Peyer's patch (tissue), 4 donors: Measurements from ENCODE around the gene PRPF38A.

Source experiments
- POLR2A ChIP-seq, 2 donors: fragments of 450-650 bp; IDR thresholded peaks; one replicate each; pipeline ENCODE4 v1.5.1; 2017; ENCODE audit warnings: antibody characterized with exemption in 2 of 2, mild to moderate bottlenecking in 2 of 2, moderate library complexity in 2 of 2
- TF ChIP-seq, protein P1 (sequence below), 6 experiments: fragments of 450-650 bp in 4 of 6; fragments of 200-600 bp in 2 of 6; sonication (generic) in 1 of 6; IDR thresholded peaks; one replicate each; pipeline ENCODE4 v1.5.1; 2017 to 2019; ENCODE audit warnings: antibody characterized with exemption in 6 of 6, mild to moderate bottlenecking in 3 of 6, moderate library complexity in 1 of 6

DNA sequence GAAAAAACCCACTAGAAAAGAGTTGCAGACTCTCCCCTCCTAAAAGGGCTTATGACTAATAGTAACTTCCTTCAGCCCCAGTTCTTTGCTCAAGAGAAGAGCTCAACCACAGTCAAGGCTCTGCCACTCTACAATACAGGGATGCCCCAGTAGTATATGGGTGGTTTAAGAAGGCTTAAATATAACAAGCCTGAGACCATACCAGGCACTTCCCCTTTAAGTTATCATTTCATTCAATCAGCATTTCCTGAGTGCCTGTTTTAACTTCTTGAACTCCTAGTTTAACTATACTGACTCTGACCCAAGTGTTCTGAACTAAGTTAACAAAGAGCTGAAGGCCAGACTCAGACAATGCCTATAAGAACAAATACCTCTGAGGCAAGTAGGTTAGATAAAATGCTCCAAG, 19.8 kb downstream of the PRPF38A start:
- TF ChIP-seq, protein P1, sequence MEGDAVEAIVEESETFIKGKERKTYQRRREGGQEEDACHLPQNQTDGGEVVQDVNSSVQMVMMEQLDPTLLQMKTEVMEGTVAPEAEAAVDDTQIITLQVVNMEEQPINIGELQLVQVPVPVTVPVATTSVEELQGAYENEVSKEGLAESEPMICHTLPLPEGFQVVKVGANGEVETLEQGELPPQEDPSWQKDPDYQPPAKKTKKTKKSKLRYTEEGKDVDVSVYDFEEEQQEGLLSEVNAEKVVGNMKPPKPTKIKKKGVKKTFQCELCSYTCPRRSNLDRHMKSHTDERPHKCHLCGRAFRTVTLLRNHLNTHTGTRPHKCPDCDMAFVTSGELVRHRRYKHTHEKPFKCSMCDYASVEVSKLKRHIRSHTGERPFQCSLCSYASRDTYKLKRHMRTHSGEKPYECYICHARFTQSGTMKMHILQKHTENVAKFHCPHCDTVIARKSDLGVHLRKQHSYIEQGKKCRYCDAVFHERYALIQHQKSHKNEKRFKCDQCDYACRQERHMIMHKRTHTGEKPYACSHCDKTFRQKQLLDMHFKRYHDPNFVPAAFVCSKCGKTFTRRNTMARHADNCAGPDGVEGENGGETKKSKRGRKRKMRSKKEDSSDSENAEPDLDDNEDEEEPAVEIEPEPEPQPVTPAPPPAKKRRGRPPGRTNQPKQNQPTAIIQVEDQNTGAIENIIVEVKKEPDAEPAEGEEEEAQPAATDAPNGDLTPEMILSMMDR (IDR thresholded peaks at IDR 0.05): no peak
- TF ChIP-seq POLR2A (IDR thresholded peaks at IDR 0.05): no peak
